ENCODE measurements around the gene CCDC187.

The CCDC187 gene

GRCh38 chr9:136330406-136330990 is 26.6 kb upstream of the CCDC187 start:
- TF ChIP-seq CTCF (IDR thresholded peaks at IDR 0.05; ENCODE audit: insufficient read depth, low read depth, low read length, missing control alignments): no peak
- H3K4me3 ChIP-seq (ENCODE audit: low read length): no peak overlapping the region
- no peak for DNase-seq (ENCODE audit: low read depth)

- no peak overlapping the region for H3K4me3 ChIP-seq (ENCODE audit: low read length)
- no peak for DNase-seq (ENCODE audit: low read depth)
- no peak for TF ChIP-seq CTCF (IDR thresholded peaks at IDR 0.05; ENCODE audit: insufficient read depth, low read depth, low read length, missing control alignments)
Observed at GRCh38 chr9:136329636-136330405, 25.9 kb upstream of the CCDC187 start.

GRCh38 chr9:136329211-136329627 is 25.3 kb upstream of the CCDC187 start:
- H3K4me3 ChIP-seq (ENCODE audit: low read length): no peak overlapping the region
- no peak for DNase-seq (ENCODE audit: low read depth)
- no peak for TF ChIP-seq CTCF (IDR thresholded peaks at IDR 0.05; ENCODE audit: insufficient read depth, low read depth, low read length, missing control alignments)

GRCh38 chr9:136328622-136329041 is 24.7 kb upstream of the CCDC187 start:
- no peak for TF ChIP-seq CTCF (IDR thresholded peaks at IDR 0.05; ENCODE audit: insufficient read depth, low read depth, low read length, missing control alignments)
- H3K4me3 ChIP-seq (ENCODE audit: low read length): peak overlapping the region; percentile 56
- DNase-seq (ENCODE audit: low read depth): no peak

GRCh38 chr9:136328011-136328621 is 24.2 kb upstream of the CCDC187 start:
- peak overlapping the region; percentile 56 for H3K4me3 ChIP-seq (ENCODE audit: low read length)
- TF ChIP-seq CTCF (IDR thresholded peaks at IDR 0.05; ENCODE audit: insufficient read depth, low read depth, low read length, missing control alignments): no peak
- peak; percentile 55 for DNase-seq (ENCODE audit: low read depth)

GRCh38 chr9:136327304-136327974 is 23.5 kb upstream of the CCDC187 start, which contains the start of gene GPSM1:
Gene GPSM1 (plus strand): TSS chr9:136327539. CDS start chr9:136327696, 157 bp downstream.
- peak; percentile 33 for DNase-seq (ENCODE audit: low read depth)
- peak within 1 kb of the TSS; percentile 56 for H3K4me3 ChIP-seq (ENCODE audit: low read length)
- no peak for TF ChIP-seq CTCF (IDR thresholded peaks at IDR 0.05; ENCODE audit: insufficient read depth, low read depth, low read length, missing control alignments)
